ENCODE results near the gene FALEC. TPM values are rescaled to one million over a fixed set of nuclear protein-coding genes. Genes with fewer than 3 reads are reported as not detected.

FALEC gene
- polyA plus RNA-seq, 3 donors: 0.37 to 0.82 (median 0.81) TPM

DNA sequence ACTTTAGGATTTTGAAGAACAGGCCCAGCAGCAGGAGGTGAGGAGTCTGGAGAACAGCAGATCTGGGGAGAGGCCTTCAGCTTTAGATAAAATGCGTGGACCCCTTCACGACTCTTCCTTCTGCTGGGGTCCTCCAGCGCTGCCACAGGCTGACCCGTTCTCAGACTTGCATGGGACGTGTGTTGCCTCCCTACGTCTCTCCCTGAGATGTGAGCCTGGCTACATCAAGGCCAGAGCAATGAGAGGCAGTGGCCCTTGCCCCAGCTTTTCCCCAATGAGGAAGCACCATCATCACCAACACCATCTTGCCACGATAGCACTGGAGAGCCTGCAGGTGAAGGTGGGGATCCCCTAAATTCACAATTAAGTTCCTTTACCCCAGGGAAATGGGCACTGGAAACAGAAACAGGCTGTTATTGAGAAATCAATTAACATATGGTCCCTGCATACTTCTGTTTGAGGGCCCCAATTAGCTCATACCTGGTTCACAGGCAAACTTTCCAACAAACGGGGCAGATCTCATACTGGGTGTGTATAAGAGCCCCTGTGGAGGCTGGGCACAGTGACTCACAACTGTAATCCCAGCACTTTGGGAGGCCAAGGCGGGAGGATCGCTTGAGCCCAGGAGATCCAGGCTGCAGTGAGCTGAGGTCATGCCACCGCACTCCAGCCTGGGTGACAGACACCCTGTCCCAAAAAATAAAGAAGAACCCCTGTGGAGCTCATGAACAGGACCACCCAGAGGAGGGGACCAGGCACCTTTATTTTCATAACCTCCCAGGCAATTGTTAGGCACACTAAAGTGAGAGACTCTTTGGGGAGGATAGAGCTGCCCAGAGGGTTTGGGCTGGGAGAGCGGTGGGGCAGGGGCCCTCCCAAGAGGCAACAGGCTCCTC, 21.5 kb downstream of the FALEC start:
- DNase-seq (ENCODE audit: extremely low read depth in 1 of 11, low read depth in 9 of 11, low spot score in 4 of 11): no peak

DNA sequence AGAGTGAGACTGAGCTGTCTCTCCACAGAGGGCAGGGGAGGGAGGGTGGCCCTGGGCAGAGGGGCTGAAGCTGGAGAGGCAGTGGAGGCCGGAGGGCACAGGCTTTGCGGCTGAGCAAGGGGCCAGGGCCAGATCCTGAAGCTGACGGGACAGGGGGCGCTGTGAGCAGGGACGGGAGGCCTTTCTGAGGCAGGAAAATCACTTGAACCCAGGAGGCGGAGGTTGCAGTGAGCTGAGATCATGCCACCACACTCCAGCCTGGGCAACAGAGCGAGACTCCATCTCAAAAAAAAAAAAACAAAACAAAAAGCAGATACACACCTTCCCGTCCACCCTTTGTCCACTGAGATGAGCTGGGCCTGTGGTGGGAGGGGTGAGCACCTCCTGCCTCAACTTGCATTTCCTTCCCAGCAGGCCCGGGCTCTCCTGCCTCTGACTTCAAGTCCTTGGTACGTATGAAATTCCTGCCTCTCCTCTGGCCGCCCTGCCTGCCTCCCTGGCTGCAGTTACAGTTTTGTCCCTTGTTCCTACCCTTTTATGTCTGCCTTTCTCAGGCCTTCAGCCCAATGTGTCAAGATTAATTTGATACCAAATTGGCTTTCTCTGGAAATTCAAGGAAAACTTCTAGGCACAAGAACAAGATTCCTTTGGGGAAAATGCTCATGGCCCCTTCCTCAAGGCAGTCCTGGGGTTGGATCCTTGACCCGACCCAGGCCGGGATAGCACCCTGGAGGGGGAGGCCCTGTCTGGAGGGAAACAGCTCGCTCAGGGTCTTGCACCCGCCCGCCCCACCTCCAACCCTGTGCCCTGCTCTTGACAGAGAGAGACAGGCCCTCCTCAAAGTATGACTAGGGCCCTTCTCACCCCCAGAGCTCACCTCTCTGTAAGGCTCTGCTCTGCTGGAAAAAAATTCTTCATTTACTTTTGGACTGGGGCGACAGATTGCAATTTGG, 22.5 kb downstream of the FALEC start:
- no peak for DNase-seq (ENCODE audit: extremely low read depth in 1 of 11, low read depth in 9 of 11, low spot score in 4 of 11)

DNA sequence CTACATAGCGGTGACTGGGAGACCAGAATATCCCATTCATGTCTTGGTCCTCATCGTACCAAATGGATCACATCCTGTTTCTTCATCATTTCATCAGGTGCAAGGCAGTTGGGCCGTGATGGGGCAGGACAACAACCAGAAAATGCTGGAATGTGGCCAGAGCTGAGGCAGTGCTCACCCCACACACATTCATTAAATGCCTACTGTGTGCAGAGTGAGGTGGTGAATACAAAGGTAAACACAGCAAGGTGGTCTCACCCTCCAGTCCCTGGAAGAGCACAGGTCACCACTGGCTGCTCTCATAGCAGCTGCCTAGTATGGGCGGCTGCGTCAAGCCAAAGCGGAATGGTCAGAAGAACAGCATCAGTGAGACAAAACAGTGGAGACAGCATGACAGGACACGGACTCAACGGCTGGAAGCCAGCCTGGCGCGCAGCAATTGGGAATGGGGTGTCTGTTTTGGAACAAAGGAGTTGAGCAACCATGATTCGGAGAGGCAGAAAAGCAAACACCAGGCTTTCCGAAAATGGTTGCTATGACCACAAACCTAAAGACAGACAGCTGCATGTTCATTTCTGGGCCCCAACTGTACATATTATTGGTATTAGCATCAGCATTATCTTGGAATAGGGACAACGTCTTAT, 28.1 kb downstream of the FALEC start:
- DNase-seq (ENCODE audit: extremely low read depth in 1 of 11, low read depth in 9 of 11, low spot score in 4 of 11): no peak

DNA sequence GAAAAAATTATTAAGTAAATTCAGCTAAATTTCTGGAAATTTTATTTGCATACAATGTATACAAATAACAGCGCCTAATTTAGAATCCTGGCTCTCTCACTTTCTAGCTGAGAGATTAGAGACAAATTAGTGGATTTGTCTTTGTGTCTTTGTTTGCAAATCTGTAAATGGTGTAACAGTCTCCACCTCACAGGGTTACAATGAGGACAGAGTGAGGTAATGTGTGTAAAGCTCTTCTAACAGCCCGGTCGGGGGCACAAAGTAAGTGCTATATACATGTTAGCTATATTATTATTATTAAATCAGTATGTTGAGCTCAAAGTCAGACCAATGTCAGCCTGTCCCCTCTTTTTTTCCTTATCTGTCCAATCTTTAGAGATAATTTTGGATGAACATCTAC, 28.7 kb downstream of the FALEC start:
- DNase-seq (ENCODE audit: extremely low read depth in 1 of 11, low read depth in 9 of 11, low spot score in 4 of 11): no peak

DNA sequence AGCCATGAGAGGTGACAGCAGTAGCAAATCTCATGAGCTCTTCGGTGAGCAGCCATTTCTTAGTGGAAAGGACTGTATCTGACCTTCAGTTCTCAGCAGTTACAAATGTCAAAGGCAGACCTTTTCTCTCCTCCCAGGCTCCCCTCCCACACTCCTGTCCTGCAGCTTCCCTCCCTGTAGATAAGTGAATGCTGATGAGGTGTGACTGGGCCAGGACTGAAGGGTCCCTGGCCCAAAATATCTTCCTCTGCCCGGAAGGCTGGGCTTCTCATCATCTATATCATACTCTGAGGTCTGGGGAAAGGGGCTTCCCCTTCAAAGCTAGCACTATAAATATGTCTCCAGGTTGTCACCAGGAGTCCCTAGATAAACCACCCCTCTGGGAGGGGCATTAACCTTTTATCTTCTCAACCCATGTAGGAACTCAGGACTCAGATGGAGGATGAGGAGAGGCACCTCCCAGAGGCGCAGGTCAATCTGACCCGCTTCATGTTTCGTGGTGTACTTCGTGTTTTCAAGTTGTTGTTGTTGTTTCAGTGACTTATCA, 30.0 kb downstream of the FALEC start:
- no peak for DNase-seq (ENCODE audit: extremely low read depth in 1 of 11, low read depth in 9 of 11, low spot score in 4 of 11)

DNA sequence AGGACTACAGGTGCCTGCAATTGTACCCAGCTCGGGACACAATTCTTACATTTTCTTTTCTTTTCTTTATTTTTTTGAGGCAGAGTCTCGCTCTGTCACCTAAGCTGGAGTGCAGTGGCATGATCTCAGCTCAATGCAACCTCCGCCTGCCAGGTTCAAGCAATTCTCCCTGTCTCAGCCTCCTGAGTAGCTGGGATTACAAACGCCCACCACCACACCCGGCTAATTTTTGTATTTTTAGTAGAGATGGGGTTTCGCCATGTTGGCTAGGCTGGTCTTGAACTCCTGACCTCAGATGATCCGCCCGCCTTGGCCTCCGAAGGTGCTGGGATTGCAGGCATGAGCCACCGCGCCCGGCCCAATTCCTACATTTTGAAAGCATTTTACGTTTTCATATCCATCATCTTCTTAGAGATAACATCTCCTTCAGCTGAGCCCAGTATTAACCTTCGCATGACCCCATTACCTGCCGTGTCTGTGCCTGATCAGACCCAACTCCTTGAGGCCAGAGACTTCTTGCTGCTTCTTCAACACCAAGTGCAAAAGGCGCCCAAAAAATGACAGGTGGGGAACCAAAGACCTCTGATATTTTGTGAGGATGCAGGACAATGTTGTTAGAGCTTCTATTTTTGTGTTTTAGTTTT, 30.9 kb downstream of the FALEC start:
- DNase-seq (ENCODE audit: extremely low read depth in 1 of 11, low read depth in 9 of 11, low spot score in 4 of 11): no peak

DNA sequence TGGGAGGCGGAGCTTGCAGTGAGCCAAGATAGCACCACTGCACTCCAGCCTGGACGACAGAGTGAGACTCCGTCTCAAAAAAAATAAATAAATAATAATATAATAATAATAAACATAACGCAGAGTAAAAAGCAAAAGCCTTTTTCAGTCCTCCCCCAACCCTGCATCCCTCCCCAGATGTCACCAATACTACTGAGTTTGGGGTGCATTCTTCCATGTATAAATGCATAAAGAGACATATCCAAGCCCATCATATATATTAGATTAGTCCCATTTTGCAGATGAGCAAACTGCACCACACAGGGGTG, 32.7 kb downstream of the FALEC start:
- DNase-seq (ENCODE audit: extremely low read depth in 1 of 11, low read depth in 9 of 11, low spot score in 4 of 11): no peak

DNA sequence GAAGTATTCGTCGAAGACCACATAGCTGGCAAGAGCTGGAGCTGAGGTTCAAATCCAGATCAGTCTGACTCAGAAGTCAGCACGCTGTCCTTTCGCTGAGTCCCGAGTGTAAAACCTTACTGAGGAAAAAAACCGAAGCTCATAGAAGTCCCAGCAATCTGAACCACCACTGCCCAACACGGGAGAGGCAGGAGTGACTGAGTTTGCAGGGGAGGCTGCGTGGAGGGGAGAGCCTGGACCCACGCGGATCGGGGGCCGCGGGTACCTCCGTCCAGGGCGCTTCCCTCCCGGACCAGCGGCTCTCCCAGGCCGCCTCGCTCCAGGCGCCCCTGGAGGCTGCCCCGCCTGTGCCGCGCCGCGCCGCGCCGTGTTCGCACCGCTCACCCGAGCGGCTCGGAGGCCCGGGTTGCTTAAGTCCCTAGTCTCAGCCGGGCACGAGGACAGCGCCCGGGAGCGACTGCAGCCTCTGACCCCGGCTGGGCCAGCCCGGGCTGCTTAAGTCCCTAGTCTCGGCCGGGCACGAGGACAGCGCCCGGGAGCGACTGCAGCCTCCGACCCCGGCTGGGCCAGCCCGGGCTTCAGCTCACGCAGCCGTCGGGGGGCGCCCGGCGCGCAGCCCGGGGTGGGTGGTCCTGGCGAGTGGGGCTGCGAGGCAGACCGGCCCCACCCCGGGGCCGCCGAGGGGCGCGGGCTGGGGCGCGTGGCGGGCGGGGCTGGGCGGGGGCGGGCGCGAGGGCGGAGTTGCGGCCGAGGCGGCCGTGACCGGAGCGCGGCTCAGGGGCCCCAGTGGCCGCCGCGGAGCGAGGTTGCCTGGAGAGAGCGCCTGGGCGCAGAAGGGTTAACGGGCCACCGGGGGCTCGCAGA, 33.3 kb downstream of the FALEC start, which contains the start of gene ADAMTSL4:
ADAMTSL4 (plus strand) TSS at position 777 of the 864 bp plus-strand sequence. CDS start 2,881 bp downstream, outside the sequence.
- DNase-seq (ENCODE audit: extremely low read depth in 1 of 11, low read depth in 9 of 11, low spot score in 4 of 11): no peak

DNA sequence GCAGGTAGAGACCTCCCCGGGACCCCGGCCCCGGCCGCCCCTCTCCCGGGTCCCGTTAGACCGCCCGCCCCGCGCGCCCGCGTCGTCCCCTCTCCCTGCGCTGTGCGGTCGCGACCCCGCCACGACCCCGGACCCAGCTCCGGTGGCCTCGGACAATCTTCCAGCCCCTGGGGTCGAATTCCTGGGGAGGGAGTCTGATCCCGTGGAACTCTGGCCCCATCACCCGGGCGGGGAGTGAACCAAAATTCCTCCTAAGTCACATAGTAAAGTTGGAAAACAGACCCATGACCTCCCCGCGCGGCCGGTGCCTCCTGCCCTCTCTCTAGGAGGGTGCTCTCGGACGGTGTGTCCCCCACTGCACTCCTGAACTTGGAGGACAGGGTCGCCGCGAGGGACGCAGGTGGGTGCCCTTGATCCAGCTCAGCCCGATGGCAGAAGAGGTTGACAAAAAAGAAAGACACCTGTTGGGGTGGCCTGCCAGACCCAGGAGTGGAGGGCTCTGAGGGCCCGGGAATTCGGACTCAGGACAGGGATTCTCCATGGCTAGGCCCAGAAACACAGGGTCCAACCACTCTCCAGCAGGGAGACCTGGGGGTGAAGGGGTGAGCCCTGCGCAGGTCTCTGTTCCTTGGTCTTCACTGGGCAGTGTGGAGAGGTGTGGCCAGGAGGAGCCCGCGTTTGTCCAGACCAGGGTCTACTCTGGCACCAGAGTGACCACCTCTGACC, 34.1 kb downstream of the FALEC start:
- no peak for DNase-seq (ENCODE audit: extremely low read depth in 1 of 11, low read depth in 9 of 11, low spot score in 4 of 11)

DNA sequence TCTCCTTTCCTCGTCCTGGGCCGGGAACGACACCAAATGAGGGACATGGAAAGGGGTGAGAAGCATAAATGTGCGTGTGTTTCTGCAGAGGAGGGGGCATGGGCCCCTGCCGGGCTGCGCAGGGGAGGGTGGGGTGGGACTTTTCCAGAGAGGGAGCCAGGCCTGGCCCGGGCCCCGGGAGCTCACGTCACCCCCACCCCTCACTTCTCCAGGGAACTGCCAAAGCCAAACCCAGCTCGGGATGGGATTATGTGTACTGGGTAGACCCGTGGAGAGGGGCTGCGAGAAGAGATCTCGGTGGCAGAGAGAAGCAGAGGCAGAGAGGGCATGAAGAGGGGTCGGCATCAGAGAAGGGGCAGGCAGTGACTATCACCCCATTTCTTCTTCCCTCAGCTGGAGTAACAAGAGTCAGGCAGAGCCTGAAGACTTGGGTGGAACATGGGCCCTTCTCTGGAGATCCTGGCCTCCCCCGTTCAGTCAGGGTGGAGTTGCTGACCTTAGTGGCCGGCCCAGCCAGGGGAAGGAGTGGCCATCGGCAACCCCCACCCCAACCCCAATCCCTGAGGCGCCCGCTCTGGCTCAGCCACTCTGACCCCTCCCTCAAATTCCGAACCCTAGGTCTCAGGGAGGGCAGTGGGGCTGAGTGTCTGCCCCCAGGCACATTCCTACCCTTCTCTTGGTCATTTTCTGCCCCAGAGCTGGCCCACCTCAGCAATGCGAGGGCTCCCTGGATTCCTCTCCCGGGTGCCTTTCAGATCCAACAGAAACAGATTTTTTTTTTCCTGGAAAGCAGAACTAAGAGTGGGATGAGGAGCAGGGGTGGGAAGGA, 34.9 kb downstream of the FALEC start:
- no peak for DNase-seq (ENCODE audit: extremely low read depth in 1 of 11, low read depth in 9 of 11, low spot score in 4 of 11)

DNA sequence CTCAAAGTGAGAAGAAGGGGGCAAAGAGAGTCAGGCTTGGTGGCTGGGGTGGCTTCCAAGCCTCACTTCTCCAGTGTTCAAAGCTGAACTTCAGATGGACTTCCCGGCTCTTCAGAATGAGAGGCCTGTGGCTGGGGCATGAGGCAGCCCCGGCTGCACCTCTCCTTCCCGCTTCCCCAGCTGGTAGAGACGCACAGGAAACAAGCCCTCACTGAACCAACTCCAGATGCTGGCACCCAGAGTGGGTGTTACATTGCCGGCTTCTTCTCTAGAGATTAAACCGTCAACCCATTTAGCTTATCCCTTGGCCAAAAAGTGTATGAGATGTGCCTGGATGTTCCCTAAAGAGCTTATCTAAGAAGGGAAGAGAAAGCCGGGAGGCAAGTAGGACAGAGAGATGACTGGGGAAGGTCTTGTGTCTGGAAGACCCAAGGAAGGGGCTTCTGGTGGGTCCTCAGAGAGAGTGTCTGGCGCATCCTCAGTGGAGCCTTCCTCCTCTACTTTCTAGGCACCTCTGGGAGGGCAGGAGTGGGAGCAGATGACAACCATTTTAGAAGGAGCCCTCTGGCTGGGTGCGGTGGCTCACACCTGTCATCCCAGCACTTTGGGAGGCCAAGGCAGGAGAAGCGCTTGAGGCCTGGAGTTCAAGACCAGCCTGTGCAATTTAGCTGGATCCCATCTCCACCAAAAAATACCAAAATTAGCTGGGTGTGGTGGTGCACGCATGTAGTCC, 35.7 kb downstream of the FALEC start:
- no peak for DNase-seq (ENCODE audit: extremely low read depth in 1 of 11, low read depth in 9 of 11, low spot score in 4 of 11)

DNA sequence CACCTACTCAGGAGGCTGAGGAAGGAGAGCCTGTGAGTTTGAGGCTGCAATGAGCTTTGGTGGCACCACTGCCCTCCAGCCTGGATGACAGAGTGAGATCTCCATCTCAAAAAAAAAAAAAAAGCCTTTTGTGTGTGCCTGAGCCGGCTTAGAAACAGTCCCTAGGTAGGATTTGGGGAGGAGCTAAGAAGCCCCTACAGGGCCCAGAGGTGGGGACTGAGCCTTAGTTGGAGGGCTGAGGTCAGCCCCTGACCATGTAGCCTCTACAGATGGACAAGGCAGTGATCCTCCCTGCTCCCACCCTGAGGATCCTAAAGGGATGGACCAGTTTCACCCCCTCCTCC, 36.2 kb downstream of the FALEC start:
- DNase-seq (ENCODE audit: extremely low read depth in 1 of 11, low read depth in 9 of 11, low spot score in 4 of 11): no peak

DNA sequence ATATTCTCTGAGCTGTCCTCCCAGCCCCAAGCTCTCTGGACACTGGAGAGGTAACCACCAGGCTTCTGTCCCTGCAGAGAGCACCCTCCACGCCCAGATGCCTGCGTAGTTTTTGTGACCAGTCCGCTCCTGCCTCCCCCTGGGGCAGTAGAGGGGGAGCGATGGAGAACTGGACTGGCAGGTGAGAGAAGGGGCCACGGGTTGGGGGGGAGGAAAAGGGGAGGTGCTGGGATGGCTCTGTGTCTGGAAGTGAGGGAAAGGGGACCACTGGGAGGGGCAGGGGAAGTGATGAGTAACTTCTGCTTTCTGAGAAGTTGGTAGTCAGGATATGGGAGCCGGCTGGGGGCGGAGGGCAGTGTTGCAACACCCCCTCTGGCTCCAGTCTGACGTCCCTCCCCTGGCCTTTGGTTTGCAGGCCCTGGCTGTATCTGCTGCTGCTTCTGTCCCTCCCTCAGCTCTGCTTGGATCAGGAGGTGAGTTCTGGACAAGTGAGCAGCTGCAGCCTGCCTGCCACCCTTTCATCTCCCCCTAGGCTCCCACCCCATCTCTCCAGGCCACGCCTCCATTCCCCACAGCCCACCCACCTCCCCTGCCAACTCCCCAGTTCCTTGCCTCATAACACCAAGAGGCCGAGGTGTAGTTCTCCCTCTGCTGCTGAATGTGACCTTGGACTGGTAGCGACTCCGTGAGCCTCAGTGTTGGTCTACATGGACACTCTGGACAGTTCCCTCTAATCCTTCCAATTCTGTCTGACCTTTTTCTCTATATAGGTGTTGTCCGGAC, 36.8 kb downstream of the FALEC start:
- DNase-seq (ENCODE audit: extremely low read depth in 1 of 11, low read depth in 9 of 11, low spot score in 4 of 11): peak in 3 of 11 donors; percentile 66 to 78 (median 73)

DNA sequence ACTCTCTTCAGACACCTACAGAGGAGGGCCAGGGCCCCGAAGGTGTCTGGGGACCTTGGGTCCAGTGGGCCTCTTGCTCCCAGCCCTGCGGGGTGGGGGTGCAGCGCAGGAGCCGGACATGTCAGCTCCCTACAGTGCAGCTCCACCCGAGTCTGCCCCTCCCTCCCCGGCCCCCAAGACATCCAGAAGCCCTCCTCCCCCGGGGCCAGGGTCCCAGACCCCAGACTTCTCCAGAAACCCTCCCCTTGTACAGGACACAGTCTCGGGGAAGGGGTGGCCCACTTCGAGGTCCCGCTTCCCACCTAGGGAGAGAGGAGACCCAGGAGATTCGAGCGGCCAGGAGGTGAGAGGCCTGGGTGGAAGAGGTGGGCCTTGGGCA, 37.3 kb downstream of the FALEC start:
- DNase-seq (ENCODE audit: extremely low read depth in 1 of 11, low read depth in 9 of 11, low spot score in 4 of 11): no peak

DNA sequence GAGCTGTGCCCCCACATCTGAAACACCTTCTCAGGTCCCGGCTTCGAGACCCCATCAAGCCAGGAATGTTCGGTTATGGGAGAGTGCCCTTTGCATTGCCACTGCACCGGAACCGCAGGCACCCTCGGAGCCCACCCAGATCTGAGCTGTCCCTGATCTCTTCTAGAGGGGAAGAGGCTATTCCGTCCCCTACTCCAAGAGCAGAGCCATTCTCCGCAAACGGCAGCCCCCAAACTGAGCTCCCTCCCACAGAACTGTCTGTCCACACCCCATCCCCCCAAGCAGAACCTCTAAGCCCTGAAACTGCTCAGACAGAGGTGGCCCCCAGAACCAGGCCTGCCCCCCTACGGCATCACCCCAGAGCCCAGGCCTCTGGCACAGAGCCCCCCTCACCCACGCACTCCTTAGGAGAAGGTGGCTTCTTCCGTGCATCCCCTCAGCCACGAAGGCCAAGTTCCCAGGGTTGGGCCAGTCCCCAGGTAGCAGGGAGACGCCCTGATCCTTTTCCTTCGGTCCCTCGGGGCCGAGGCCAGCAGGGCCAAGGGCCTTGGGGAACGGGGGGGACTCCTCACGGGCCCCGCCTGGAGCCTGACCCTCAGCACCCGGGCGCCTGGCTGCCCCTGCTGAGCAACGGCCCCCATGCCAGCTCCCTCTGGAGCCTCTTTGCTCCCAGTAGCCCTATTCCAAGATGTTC, 38.0 kb downstream of the FALEC start:
- no peak for DNase-seq (ENCODE audit: extremely low read depth in 1 of 11, low read depth in 9 of 11, low spot score in 4 of 11)

Data from renal cortex interstitium (tissue), 11 donors.